Amniotic epithelial cell (primary cell): Measurements from ENCODE around the gene SLC22A12.
A peak's percentile ranks its signal among the peaks of the same experiment; 100 is the strongest.

ENCODE experiments used
- DNase-seq: peaks from one replicate; pipeline ENCODE4 v3.0.0-alpha.2; 2010; ENCODE audit warnings: low read depth

The SLC22A12 gene

DNA sequence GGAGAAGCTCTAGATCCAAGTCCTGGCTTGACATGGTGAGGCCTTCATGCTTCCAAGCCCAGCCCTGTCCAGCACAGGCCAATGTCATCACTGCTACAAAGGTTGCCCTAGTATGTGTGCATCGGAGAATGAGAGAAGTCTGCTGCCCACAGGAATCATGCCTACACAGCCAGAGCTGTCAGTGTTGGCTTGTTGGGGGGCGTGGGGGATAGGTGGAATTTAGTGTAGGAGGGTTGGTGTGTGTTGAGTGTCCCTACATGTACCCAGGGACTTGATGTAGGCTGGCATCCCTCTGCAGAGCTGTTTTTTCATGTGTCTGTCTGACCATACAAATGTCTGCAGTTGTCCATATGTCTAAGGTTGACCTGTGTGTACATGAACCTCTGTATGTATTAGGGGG is 37.6 kb downstream of the SLC22A12 start:
- DNase-seq = no peak

GRCh38 chr11:64629103-64629502 is 38.1 kb downstream of the SLC22A12 start:
- DNase-seq = no peak

GRCh38 chr11:64629796-64630562 is 39.0 kb downstream of the SLC22A12 start:
- DNase-seq = no peak

DNA sequence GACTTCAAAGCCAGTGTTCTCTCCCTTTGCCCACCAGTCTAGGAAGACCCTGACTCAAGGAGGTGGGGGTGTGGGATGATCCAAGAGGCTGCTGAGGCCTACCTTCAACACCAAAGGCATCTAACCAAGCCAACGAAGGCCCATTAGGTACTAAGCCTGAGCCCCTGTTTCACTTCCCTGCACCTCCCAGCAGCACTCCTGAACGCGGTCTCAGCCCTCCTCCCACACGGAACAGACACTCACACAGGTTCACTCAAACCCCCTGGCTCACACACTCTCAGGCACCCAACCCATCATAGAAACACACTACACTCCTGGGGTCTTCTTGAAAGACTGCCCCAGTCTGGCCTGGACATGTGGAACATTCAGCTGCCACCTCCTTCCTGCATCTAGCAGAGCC is 40.7 kb downstream of the SLC22A12 start:
- DNase-seq = no peak

- no peak for DNase-seq
These were observed 41.2 kb downstream of the SLC22A12 start for GRCh38 chr11:64632237-64632636.

- no peak for DNase-seq
These were observed 41.6 kb downstream of the SLC22A12 start for GRCh38 chr11:64632654-64633053.

GRCh38 chr11:64633555-64634159 is 42.6 kb downstream of the SLC22A12 start:
- DNase-seq = no peak

DNA sequence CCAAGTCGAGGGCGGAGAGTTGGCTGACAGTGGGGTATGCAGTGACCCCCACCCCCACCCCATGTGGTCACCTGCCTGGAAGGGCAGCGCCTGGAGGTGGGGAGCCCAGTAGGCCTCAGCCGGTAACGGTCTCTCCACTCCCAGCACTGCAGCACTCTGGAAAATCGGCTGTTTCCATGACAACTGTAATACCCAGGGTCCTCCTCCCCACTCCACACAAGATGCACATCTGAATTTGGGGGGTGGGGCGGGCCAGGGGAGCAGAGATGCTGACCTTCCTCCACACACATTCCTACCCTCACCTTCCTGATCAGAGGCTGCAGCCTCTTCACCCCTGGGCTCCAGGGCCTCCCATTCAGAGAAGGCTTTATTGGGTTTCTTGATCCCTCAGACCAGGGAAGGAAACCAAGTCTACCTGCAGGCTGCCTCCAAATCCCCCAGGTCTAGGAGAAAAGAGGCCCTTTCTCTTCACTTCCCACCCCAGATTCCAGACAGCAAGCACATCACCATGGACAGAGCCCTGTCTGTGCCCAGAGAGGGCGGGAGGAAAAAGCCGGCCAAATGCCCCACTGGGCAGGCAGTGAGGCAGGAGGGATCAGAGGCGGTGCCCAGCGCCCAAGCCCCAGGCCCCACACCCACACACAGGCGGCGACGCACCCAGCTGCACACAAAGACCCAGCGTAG is 46.5 kb downstream of the SLC22A12 start:
- no peak for DNase-seq

GRCh38 chr11:64638018-64638665 is 47.1 kb downstream of the SLC22A12 start:
- DNase-seq = no peak

GRCh38 chr11:64638829-64639228 is 47.8 kb downstream of the SLC22A12 start:
- no peak for DNase-seq

- no peak for DNase-seq
These were observed 48.9 kb downstream of the SLC22A12 start for GRCh38 chr11:64639885-64640284.

DNA sequence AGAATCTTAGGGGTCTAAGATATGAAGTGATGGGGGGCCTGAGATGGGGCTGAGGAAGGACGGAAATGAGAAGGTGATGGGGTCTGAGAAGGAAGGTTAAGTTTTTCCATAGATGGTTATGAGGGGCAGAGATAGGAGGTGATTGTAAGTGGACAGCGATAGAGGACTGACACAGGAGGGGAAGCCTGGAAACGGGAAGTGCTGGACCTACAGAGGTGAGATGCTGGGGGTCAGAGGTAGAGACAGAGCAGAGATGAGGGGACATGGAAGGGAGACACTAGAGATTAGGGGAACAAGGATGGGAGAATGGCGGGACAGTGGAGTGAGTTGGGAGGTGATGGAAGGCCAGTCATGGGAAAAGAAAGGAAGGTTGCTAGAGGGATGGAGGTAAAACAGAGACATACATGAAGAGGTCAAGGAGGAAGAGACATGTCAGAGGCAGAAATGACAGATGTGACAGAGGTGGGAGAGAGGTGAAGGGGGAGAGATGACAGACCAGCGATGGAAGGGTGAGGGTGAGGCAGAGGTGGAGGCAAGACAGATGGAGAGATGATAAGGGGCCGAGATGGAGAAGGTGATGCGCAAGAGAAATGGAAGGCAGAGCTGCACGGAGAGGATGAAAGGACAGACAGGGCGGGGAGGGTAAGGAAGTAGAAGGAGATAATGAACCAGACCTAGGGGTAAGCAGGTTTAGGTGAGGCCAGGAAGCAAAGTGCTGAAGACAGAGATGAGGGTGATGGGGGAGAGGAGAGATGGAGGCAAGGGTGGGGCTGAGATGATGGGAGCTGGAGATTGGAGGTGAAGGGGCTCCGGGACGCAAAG is 50.8 kb downstream of the SLC22A12 start:
- DNase-seq = no peak

- DNase-seq = no peak
These were observed 51.4 kb downstream of the SLC22A12 start for GRCh38 chr11:64642418-64642735.

DNA sequence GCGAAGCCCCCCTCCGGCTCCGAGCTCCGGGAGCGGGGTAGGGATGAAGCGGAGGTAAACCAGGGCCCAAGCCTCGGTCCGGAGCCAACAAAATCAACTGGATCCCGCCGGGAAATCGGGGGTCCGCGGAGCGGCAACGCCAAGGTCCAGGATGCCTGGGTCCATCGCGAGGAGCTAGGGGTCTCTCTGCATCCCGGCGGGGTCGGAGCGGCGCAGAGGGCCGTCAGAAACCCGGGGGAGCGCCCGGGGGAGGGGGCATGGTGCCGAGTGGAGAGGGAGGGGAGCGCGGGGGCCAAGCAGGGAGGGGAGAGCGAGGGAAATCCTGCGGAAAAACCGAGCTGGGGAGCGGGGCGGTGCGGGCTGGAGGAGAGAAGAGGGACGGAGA is 51.8 kb downstream of the SLC22A12 start:
- DNase-seq = no peak

DNA sequence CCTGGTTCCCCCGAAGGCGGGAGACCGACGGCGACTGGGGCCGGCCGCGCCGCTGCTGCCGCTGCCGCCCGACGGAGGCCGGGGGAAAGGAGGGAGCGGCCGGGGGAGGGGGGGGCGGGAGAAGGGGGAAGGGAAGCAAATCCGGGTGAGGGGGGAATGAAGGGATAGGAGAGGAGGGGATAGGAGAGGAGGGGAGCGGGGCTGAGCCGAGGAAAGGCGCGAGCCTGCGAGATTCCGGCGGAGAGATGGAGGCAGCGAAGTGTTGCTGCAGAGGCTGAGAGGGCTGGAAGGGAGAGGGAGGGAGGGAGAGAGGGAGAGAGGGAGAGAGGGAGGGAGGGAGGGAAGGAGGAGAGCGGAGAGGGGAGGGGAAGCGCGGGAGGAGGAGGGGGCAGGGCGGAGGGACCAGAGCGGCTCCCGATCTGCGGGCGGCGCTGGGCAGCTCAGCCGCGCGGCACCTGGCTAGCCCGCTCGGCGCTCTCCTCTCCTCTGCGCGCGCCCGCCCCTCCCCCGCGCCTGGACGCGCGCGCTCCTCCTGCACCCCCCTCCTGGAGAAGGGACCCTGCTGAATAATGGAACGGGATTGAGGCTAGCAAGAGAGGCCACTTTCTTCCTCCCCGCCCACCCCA is 52.3 kb downstream of the SLC22A12 start:
- DNase-seq = no peak

- DNase-seq = no peak
These were observed 53.1 kb downstream of the SLC22A12 start for GRCh38 chr11:64643920-64644646.

GRCh38 chr11:64644647-64645275 is 53.7 kb downstream of the SLC22A12 start:
- no peak for DNase-seq

GRCh38 chr11:64647019-64647779 is 56.2 kb downstream of the SLC22A12 start:
- DNase-seq = no peak

DNA sequence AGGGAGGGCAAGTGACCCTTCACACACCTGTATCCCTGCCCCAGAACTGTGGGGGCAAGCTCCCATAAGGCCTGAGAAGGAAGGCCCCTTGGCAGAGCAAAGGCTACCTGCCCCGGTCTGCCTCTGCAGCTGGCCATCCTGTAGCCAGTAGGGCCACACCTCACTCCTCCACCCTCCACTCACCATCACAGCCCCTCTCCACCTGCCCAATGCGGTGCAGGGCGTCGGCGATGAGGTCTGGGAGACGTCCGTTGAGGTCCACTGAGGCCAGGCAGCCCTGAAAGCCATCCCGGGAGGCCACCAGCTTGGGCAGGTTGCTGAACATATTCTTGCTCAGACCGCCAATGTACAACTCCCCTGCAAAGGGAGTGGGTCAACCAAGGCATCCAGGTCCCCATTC is 57.5 kb downstream of the SLC22A12 start:
- no peak for DNase-seq

DNA sequence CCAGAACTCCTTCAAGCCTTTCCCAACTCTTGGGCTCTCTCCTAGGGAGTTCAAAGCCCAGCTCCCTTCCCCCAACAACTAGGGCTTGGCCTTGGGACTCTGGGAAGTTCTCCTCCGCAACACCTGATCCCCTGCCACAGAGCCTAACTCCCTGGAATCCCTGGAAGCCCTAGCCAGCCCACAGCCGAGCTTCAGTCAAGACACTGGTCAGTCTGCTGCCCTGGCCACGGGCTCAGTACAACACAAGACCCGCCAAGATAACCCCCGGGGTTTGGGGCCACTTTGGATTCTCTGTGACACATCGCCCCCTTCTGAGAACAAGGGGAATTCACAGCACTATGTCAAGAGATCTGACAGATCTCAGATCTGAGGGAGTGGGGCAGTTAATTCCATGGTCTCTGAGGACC is 58.3 kb downstream of the SLC22A12 start:
- peak; percentile 17 for DNase-seq
